Effector memory CD4-positive, alpha-beta T cell (primary cell): Measurements from ENCODE around the gene RET.

Experiments used
- DNase-seq, 3 donors: peaks; one replicate each; pipeline ENCODE4 v3.0.0-alpha.2; 2020
- H3K27ac ChIP-seq: 2 replicates; pipeline ENCODE4 v1.7.0; 2013; ENCODE audit warnings: mild to moderate bottlenecking, low read length, moderate library complexity; ENCODE audit not compliant: insufficient read depth, poor library complexity, severe bottlenecking
- H3K27me3 ChIP-seq: replicated peaks from 2 replicates; pipeline ENCODE4 v1.7.0; 2013; ENCODE audit warnings: mild to moderate bottlenecking, low read length; ENCODE audit not compliant: insufficient read depth, control insufficient read depth, poor library complexity, severe bottlenecking
- H3K36me3 ChIP-seq: 2 replicates; pipeline ENCODE4 v1.7.0; 2013; ENCODE audit warnings: mild to moderate bottlenecking, low read length, moderate library complexity; ENCODE audit not compliant: control insufficient read depth, insufficient read depth
- H3K4me1 ChIP-seq: 2 replicates; pipeline ENCODE4 v1.7.0; 2013; ENCODE audit warnings: low read length, mild to moderate bottlenecking; ENCODE audit not compliant: control insufficient read depth, insufficient read depth, poor library complexity, severe bottlenecking
- H3K4me3 ChIP-seq: 2 replicates; pipeline ENCODE4 v1.7.0; 2013; ENCODE audit warnings: low read length, low read depth, mild to moderate bottlenecking; ENCODE audit not compliant: insufficient read depth, poor library complexity, severe bottlenecking
- H3K9me3 ChIP-seq: 2 replicates; pipeline ENCODE4 v1.7.0; 2013; ENCODE audit warnings: mild to moderate bottlenecking, low read length, moderate library complexity; ENCODE audit not compliant: control insufficient read depth

The RET gene

DNA sequence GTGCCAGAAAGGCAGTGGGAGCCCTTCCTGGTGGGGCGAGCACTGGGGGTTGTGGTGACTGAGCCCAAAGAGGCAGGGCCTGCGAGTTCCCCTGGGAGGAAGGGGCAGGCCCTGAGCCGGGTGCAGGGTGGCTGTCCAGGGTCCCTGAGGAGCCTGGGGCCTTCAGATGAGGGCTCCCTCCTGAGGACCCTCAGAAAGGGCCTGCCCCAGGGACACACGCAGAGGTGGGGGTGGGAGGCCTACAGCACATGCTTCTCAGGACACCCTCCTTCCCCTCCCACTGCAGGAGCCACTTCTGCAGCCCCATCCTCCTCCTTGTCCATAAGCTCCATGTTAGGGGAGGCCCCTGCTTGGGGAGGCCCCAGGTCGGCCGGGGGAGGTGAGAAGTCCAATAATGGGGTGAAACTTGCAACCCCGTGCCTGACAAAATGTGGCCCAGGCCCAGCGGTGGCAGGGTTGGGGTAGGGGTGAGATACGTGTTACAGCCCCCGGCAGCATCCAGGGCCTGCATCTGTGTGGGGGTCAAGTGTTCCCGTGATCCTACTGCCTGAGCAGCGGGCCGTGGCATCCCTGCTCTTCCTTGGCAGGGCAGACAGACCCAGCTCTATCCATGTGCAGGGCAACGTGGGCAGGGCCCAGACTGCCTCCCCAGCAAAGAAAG lies 31.8 kb upstream of the RET start:
- no peak overlapping the region for H3K4me3 ChIP-seq
- H3K4me1 ChIP-seq: no peaks in the 10 kb centered on the region
- H3K27ac ChIP-seq: no peak overlapping the region
- DNase-seq: no peak
- no peaks in the 10 kb centered on the region for H3K9me3 ChIP-seq
- no peaks in the 10 kb centered on the region for H3K27me3 ChIP-seq
- no peaks in the 10 kb centered on the region for H3K36me3 ChIP-seq

DNA sequence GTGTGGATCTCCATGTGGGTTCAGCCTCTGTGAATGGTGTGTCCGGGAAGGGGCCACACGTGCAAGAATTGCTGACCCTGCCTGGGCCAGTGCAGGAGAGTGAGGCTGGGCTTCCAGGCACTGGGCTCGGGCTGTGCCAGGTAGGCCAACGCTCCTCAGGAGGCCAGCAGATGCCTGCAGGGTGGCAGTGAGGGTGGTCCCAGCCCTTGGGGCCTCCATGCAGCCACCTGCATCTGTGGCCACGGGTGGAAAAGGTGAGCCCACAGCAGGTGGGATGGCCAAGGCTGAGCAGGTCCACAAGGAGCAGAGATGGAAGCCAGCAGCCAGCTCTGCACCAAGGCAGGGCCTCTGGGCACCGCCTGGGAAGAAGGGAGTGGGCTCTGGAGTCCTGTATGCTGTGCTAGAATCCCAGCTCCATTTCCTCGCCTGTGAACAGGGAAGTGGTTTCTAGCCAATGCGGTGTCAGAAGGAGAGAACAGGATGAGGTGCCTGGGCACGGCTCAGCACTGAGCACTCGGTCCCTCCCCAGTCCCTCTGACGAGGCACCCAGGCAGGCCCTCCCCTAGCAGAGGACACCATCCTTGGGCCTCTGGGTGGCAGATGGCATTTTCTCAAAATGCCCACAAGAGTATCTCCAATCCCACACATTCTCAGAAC lies 31.1 kb upstream of the RET start:
- H3K27ac ChIP-seq: no peak overlapping the region
- H3K4me1 ChIP-seq: no peaks in the 10 kb centered on the region
- H3K36me3 ChIP-seq: no peaks in the 10 kb centered on the region
- H3K9me3 ChIP-seq: no peaks in the 10 kb centered on the region
- H3K27me3 ChIP-seq: no peaks in the 10 kb centered on the region
- no peak overlapping the region for H3K4me3 ChIP-seq
- no peak for DNase-seq

DNA sequence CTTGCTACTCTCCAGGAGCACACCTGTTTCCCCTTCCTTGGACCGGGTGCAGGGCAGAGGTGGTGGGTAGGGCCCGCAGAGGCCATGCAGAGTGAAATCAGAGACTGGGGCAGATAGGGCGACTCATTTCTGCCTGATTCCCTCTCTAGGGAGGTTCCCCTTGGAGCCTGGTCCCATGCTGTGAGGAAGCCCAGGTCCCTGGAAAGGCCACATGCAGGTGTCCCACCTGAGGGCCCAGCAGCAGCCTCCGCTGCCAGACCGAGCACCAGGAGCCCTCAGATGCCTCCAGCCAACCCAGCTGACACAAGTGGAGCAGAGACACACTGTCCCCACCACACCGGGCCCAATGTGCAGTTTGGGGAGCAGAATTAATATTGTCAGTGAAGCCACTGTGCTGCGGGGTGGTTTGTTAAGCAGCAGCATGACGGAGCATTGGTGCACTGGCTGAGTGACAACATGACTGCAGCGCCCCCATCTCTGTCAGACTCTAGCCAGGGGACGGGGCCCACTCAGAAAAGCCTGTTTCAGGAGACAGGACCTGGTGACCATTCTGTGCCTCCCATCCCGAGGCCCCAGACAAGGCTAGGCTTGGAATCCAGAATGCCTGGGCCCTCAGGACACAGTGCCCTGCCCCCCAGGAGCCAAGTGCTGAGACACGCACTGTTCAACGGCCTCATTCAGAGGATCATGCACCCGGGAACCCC lies 30.4 kb upstream of the RET start:
- no peak for DNase-seq
- Histone ChIP-seq H3K27ac (no peak overlapping the region), H3K9me3 (no peaks in the 10 kb centered on the region), H3K4me3 (no peak overlapping the region), H3K36me3 (no peaks in the 10 kb centered on the region), H3K27me3 (no peaks in the 10 kb centered on the region), H3K4me1 (no peaks in the 10 kb centered on the region)

DNA sequence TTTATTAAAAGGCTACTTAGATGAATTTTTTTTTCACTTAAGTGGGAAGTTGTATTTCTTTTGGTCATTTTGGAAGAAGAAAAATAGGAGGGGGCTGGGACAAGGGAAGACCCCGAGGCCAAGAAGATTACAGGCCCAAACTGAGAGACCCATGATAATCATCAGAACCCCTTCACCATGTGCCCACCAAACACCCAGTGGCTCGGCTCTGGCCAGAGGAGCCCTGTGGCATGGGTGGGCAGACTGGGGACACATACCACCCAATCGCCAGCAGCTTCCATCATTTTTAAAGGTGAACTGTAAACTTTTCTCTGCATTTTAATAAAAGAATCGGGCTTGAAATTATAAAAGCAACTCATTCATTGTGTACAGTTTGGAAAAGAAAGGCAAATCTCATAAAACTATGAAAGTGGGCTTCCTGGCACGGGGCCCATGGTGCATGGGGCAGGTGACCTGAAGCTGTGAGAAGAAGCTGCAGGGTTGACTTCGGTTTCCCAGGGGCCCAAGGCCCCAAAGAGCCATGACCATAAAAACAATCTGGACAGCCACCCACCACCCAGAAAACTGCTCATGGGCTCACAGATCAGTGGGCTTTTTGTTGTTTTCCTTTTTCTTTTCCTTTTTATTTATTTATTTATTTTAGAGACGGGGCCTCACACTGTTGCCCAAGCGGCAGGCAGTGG lies 29.4 kb upstream of the RET start:
- no peaks in the 10 kb centered on the region for H3K36me3 ChIP-seq
- H3K4me1 ChIP-seq: no peaks in the 10 kb centered on the region
- H3K9me3 ChIP-seq: no peaks in the 10 kb centered on the region
- DNase-seq: no peak
- no peaks in the 10 kb centered on the region for H3K27me3 ChIP-seq
- no peak overlapping the region for H3K27ac ChIP-seq
- H3K4me3 ChIP-seq: no peak overlapping the region

DNA sequence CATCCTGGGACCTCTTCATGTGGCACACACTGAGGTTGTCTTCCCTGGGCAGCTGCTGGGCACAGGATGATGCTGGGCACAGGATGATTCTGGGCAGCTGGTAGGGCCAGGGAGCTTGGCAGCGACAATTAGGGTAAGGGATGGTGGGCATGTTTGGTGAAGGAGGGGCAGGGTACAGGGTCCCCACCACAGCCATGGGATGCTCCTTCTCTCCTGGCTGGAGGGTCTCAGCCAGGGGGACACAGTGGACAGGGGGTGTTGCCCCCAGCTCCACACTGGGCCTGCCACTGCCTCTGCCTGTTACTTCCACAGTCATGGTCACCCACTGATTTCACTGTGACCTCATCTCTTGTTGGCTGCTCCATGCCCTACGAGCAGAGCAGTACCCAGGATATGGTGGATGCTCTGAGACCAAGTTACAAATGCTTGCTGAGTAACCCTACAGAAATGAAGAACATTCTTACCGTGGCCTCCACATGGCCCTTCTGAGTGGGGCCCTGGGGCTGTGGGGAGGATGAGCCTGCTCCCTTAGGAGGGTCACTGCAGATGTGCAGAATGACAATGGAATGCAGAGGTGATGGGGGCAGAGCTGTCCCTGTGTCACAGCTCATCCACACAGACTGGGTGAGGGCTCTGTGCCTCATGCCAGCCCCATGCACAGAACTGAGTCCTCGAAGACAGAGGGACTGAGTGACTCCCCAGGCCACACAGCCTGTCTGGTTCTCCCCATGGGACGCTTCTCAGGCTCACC lies 28.4 kb upstream of the RET start:
- H3K4me1 ChIP-seq: no peaks in the 10 kb centered on the region
- no peak overlapping the region for H3K27ac ChIP-seq
- DNase-seq: no peak
- no peaks in the 10 kb centered on the region for H3K36me3 ChIP-seq
- no peaks in the 10 kb centered on the region for H3K27me3 ChIP-seq
- H3K9me3 ChIP-seq: no peaks in the 10 kb centered on the region
- no peak overlapping the region for H3K4me3 ChIP-seq

DNA sequence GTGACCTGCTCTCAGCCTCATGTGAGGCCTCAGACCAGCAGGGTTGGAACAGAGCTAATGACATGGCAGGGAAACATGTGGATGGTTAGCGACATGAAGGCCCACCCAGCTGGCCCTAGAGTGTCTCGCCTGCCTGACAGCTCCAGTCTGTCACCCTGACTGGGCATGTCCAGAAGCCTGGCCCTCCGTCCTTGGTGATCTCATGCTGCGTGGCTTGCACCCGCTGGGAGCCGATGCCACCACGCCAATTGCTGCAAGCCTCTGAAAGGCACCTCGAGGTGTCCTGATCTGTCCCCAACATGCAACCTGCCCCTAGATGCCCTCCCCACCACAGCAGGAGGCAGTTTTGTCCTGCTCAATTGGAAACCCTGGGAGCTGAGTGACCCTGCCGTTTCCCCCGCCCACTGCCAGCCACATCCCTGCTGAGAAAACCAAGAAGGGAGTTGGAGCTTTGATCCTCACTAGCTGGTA lies 27.8 kb upstream of the RET start:
- Histone ChIP-seq H3K27me3 (no peaks in the 10 kb centered on the region), H3K4me3 (no peak overlapping the region), H3K4me1 (no peaks in the 10 kb centered on the region), H3K9me3 (no peaks in the 10 kb centered on the region), H3K36me3 (no peaks in the 10 kb centered on the region), H3K27ac (no peak overlapping the region)
- no peak for DNase-seq

DNA sequence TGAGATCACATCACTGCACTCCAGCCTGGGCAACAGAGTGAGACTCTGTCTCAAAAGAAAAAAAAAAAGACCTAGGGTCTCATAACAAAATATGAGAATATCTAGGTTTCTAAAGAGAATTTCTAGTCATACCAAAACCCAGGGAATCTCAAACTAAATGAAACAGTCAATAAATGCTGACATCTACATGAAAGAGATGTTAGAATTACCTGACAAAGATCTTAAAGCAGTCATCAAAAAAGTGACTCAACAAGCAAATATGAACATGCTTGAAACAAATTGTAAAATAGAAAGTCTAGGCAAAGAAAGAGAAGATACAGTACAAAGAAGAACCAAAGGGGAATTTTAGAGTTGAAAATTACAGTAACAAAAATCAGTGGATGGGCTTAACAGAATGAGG lies 26.9 kb upstream of the RET start:
- H3K4me1 ChIP-seq: no peaks in the 10 kb centered on the region
- no peaks in the 10 kb centered on the region for H3K36me3 ChIP-seq
- no peak for DNase-seq
- H3K27me3 ChIP-seq: no peaks in the 10 kb centered on the region
- H3K27ac ChIP-seq: no peak overlapping the region
- H3K4me3 ChIP-seq: no peak overlapping the region
- H3K9me3 ChIP-seq: no peaks in the 10 kb centered on the region

DNA sequence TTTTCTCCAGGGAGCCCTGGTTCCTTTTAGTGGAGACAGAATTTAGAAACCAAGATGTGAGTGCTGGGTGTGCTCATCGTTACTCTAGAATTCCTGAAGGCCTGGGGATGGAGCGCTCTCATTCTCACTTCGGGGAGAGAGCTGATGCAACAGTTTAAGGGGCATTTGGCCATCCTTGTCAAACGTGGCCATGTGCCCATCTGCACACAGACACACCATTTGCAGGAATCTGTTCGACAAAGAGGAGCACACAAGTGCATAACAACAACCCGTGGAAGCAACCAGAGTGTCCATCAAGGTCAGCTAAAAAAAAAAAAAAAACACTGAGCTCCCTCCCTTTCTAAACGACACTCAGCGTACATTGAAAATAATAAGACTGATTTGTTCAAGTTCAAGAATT lies 23.0 kb upstream of the RET start:
- no peaks in the 10 kb centered on the region for H3K4me1 ChIP-seq

DNA sequence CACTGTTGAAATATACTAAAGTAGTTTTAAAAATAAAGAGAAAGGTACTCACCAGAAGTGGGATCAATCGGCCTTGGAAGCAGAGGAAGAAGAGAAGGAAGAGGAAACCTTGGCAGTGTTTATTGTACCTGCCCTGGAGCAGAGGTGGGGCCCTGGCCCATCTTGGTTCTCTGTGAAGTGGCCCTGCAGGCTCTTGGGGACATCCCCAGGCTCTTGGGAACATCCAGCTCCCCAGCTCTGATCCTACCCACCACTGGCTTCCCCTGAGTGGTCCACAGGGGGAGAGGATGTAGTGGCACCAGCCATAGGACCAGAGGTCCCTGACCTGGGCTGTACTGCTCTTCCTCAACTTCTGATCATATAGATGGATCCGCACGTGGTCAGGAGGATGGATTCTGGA lies 22.3 kb upstream of the RET start:
- DNase-seq: no peak
- Histone ChIP-seq H3K4me1 (no peaks in the 10 kb centered on the region), H3K4me3 (no peak overlapping the region), H3K9me3 (no peaks in the 10 kb centered on the region), H3K36me3 (no peaks in the 10 kb centered on the region), H3K27me3 (no peaks in the 10 kb centered on the region), H3K27ac (no peak overlapping the region)

More for the DNA sequence above, 23.0 kb upstream of the RET start:
- Histone ChIP-seq H3K36me3 (no peaks in the 10 kb centered on the region), H3K4me3 (no peak overlapping the region), H3K27ac (no peak overlapping the region), H3K27me3 (no peaks in the 10 kb centered on the region), H3K9me3 (no peaks in the 10 kb centered on the region)
- no peak for DNase-seq
